Subcutaneous abdominal adipose tissue (tissue), 5 donors: ENCODE results near the gene POLR1A.
A peak's percentile ranks its signal among the peaks of the same experiment; 100 is the strongest.

Source experiments
- H3K27ac ChIP-seq: one replicate; pipeline ENCODE4 v1.7.0; 2013; ENCODE audit warnings: low read depth, mild to moderate bottlenecking, inconsistent platforms, low read length, moderate library complexity
- H3K27me3 ChIP-seq, 5 donors: one replicate each; pipeline ENCODE4 v1.7.0; 2013; ENCODE audit warnings: low read length in 5 of 5, inconsistent platforms in 1 of 5; ENCODE audit not compliant: control insufficient read depth in 5 of 5, insufficient read depth in 4 of 5
- H3K36me3 ChIP-seq, 5 donors: one replicate each; pipeline ENCODE4 v1.7.0; 2013; ENCODE audit warnings: low read length in 5 of 5; ENCODE audit not compliant: control insufficient read depth in 5 of 5, insufficient read depth in 5 of 5
- H3K4me1 ChIP-seq, 5 donors: one replicate each; pipeline ENCODE4 v1.7.0; 2013; ENCODE audit warnings: low read length in 5 of 5, mild to moderate bottlenecking in 3 of 5, moderate library complexity in 1 of 5; ENCODE audit not compliant: control insufficient read depth in 5 of 5, insufficient read depth in 5 of 5
- H3K4me3 ChIP-seq, 5 donors: one replicate each; pipeline ENCODE4 v1.7.0; 2013; ENCODE audit warnings: low read length in 5 of 5, low read depth in 1 of 5
- H3K9ac ChIP-seq, 5 donors: one replicate each; pipeline ENCODE4 v1.7.0; 2013; ENCODE audit warnings: low read length in 5 of 5, mild to moderate bottlenecking in 4 of 5, moderate library complexity in 3 of 5
- H3K9me3 ChIP-seq, 5 donors: one replicate each; pipeline ENCODE4 v1.7.0; 2013; ENCODE audit warnings: low read length in 5 of 5; ENCODE audit not compliant: control insufficient read depth in 5 of 5
- donor health status: healthy.
- donor health status: healthy.
- donor health status: healthy.
- donor health status: healthy.
- donor health status: healthy.

POLR1A gene

DNA sequence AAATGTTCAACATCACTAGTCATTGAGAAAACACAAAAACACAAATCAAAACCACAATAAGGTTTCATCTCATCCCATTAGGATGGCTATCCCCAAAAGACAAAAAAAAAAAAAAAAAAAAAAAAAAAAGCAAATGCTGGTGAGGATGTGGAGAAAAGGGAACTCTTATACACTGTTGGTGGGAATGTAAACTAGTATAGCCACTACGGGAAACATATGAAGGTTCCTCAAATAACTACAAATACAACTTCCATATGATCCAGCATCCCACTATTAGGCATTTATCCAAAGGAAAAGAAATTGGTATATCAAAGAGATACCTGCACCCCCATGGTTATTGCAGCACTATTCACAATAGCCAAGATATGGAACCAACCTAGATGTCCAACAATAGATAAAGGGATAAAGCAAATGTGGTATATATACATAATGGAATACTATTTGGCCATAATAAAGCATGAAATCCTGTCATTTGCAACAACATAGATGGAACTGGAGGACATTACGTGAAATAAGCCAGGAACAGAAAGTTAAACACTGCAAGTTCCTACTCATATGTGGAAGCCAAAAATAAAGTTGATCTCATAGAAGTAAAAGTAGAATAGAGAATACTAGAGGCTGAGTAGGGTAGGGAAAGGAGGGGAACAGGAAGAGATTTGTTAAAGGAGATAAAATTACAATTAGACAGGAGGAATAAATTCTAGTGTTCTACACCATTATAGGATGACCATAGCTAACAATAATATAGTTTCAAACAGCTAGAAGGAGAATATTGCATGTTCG is 8.4 kb downstream of the POLR1A start:
- no peak overlapping the region for H3K4me3 ChIP-seq
- no peaks in the 10 kb centered on the region for H3K27me3 ChIP-seq
- H3K9me3 ChIP-seq, result no peaks in the 10 kb centered on the region
- peaks cover 33 to 60% (median 43%) of the 10 kb centered on the region in 5 donors for H3K36me3 ChIP-seq
- H3K4me1 ChIP-seq, result no peaks in the 10 kb centered on the region
- no peak overlapping the region for H3K9ac ChIP-seq
- H3K27ac ChIP-seq, result no peak overlapping the region

- H3K27me3 ChIP-seq, result no peaks in the 10 kb centered on the region
- peaks cover 29 to 65% (median 52%) of the 10 kb centered on the region in 5 donors for H3K36me3 ChIP-seq
- no peaks in the 10 kb centered on the region for H3K9me3 ChIP-seq
- no peak overlapping the region for H3K9ac ChIP-seq
- H3K4me1 ChIP-seq, result no peaks in the 10 kb centered on the region
- no peak overlapping the region for H3K27ac ChIP-seq
- H3K4me3 ChIP-seq, result no peak overlapping the region
These were observed 11.5 kb downstream of the POLR1A start for GRCh38 chr2:86094229-86094628.

DNA sequence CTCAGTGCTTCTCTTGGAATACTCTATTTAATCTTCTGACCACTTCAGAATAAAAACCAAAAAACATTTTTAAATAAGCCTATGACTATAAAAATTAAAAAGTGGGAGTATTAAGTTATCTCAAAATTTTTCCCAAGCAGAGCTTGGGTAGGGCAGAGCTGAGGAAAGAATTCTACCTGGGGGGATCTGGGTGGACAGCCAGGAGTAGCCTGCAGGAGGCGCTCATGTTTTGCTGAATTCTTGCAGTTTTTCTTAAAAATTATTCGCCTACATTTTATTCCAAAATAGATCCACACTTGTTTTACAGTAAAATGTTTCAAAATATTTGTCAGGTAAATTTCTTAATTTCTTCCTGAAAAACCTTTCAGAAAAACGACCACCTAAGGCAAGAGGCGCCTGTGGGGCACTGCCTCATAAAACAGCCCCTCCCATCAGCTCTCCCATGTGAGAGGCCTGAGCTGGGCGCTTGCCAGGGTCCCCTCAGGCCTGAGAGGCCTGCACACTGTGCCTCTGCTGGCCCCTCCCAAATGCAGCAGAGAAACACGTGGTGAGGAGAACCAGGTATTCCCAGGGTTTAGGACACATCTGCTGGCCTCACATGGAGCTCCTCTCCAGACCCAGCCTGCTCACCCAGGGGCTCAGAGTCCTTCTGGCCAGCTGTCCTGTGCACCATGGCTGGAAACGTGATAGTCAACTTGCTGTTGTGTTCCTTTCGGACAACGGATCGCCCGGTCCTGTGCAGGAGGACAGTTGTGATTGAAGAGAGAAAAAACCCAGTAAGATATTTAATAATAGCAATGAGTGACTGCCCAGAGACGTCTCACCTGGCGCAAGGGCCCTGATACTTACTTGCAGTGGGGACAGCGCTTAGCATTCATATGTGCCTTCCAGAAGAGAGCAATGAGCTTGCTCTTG is 17.5 kb downstream of the POLR1A start:
- H3K9me3 ChIP-seq, result no peaks in the 10 kb centered on the region
- H3K27me3 ChIP-seq, result no peaks in the 10 kb centered on the region
- no peak overlapping the region for H3K27ac ChIP-seq
- no peaks in the 10 kb centered on the region for H3K4me1 ChIP-seq
- H3K9ac ChIP-seq, result peak overlapping the region in 1 of 5 donors; percentile 4
- peaks cover 17 to 57% (median 53%) of the 10 kb centered on the region in 5 donors for H3K36me3 ChIP-seq
- no peak overlapping the region for H3K4me3 ChIP-seq

- Histone ChIP-seq H3K36me3 (peaks cover 21 to 49% (median 39%) of the 10 kb centered on the region in 5 donors), H3K4me3 (no peak overlapping the region), H3K9me3 (no peaks in the 10 kb centered on the region), H3K9ac (no peak overlapping the region), H3K4me1 (peaks cover 3 to 20% (median 16%) of the 10 kb centered on the region in 5 donors), H3K27me3 (no peaks in the 10 kb centered on the region), H3K27ac (no peak overlapping the region)
These were observed 22.9 kb downstream of the POLR1A start for GRCh38 chr2:86082756-86083155.

- H3K36me3 ChIP-seq, result peaks cover 14 to 51% (median 38%) of the 10 kb centered on the region in 5 donors
These were observed 24.0 kb downstream of the POLR1A start for GRCh38 chr2:86081724-86082123.

DNA sequence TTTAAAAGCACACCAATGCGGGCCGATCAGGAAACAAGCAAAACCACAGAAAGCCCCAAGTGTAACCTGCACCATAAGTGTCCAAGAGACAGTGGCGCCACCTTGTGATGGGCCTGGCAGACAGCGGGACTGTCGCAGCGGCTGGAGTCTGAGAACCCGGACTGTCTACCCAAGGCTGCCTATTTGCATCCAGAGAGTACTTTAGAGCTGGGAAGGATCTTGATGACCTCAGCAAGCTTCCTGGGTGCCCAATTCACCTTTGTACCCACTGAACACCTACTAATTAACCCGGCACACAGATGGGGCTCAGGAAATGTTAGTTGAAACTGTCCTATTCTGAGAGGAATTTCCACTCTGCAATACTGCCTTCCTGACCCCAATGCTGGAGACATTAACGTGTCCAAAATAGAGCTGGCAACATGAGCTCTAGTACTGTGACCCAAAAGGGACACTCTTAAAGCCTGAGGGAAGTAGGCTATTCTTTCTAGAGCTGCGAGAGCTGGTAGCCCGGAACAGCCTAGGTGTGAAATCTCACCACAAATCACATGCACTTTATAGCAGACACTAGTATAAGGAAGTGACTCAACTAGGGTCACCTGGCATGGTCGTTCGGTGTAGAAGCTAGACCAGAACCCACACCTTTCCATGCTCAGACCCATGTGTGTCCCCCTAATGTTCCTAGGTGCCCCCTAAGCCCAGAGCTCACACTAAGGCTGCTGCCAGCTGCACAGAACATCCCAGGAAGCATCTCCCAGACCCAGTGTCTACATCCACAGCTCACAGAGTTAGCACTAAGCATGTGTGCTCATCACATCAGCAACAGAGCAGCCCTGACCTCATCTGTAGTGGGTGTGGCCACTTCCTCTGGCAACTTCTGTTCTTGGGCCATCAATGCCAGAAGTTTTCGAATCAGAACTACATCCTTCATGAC is 25.4 kb downstream of the POLR1A start:
- H3K36me3 ChIP-seq, result peaks cover 10 to 47% (median 35%) of the 10 kb centered on the region in 5 donors
- no peaks in the 10 kb centered on the region for H3K27me3 ChIP-seq
- H3K4me3 ChIP-seq, result no peak overlapping the region
- no peak overlapping the region for H3K9ac ChIP-seq
- peaks cover 3 to 23% (median 20%) of the 10 kb centered on the region in 5 donors for H3K4me1 ChIP-seq
- H3K9me3 ChIP-seq, result no peaks in the 10 kb centered on the region
- no peak overlapping the region for H3K27ac ChIP-seq

More at GRCh38 chr2:86081724-86082123, 24.0 kb downstream of the POLR1A start:
- Histone ChIP-seq H3K4me3 (no peak overlapping the region), H3K9ac (no peak overlapping the region), H3K27me3 (no peaks in the 10 kb centered on the region), H3K27ac (no peak overlapping the region), H3K4me1 (peaks cover 3 to 23% (median 20%) of the 10 kb centered on the region in 5 donors), H3K9me3 (no peaks in the 10 kb centered on the region)

DNA sequence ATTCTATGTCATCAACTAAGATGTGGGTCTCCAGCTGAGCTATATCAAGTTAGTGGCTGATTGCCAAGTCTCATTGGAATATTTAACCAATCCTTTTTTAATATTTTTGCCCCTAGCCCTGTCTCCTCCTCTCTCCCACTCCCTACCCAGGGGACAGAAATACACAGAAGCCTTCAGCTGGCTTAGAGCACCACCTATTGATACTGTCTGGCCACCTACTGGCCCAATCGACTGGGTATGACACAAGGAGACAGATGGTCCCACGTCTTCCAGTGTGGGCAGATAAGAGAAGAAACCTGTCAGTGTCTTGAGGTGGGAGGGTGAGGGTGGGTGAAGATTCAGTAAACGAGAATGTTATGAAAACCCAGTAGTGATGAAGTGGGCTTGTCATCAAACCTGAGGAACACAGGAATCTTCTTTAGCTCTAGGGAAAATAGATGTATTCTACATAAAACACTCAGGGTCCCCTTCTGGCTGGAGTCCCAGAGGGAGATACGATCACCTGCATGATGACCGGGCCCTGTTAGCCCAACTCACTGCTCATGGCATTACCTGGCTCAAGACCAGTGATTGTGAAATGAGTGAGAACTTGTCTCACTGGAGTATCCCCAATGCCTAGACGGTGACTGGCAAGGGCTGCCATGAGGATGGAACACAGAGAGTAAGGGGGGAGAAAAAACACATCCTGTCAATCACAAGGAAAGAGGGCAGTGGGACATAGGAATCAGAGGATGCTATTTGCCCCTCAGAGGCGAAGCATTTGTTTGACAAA is 26.7 kb downstream of the POLR1A start:
- no peaks in the 10 kb centered on the region for H3K27me3 ChIP-seq
- peaks cover 8 to 57% (median 41%) of the 10 kb centered on the region in 5 donors for H3K36me3 ChIP-seq
- H3K4me3 ChIP-seq, result no peak overlapping the region
- H3K9me3 ChIP-seq, result no peaks in the 10 kb centered on the region
- peaks cover 3 to 23% (median 20%) of the 10 kb centered on the region in 5 donors for H3K4me1 ChIP-seq
- no peak overlapping the region for H3K27ac ChIP-seq
- H3K9ac ChIP-seq, result no peak overlapping the region

GRCh38 chr2:86075886-86076285 is 29.8 kb downstream of the POLR1A start:
- Histone ChIP-seq H3K36me3 (peaks cover 4 to 54% (median 42%) of the 10 kb centered on the region in 5 donors), H3K4me3 (no peak overlapping the region), H3K27ac (no peak overlapping the region), H3K9me3 (no peaks in the 10 kb centered on the region), H3K9ac (no peak overlapping the region), H3K4me1 (peaks cover 12 to 46% (median 42%) of the 10 kb centered on the region in 5 donors), H3K27me3 (no peaks in the 10 kb centered on the region)

- Histone ChIP-seq H3K4me3 (no peak overlapping the region), H3K4me1 (peaks cover 9 to 35% (median 32%) of the 10 kb centered on the region in 5 donors), H3K27ac (no peak overlapping the region), H3K36me3 (peaks cover 4 to 48% (median 40%) of the 10 kb centered on the region in 5 donors), H3K9me3 (no peaks in the 10 kb centered on the region), H3K27me3 (no peaks in the 10 kb centered on the region), H3K9ac (no peak overlapping the region)
These were observed 30.9 kb downstream of the POLR1A start for GRCh38 chr2:86074811-86075210.
